ENCODE data around the gene DUSP7.

DUSP7 gene

DNA sequence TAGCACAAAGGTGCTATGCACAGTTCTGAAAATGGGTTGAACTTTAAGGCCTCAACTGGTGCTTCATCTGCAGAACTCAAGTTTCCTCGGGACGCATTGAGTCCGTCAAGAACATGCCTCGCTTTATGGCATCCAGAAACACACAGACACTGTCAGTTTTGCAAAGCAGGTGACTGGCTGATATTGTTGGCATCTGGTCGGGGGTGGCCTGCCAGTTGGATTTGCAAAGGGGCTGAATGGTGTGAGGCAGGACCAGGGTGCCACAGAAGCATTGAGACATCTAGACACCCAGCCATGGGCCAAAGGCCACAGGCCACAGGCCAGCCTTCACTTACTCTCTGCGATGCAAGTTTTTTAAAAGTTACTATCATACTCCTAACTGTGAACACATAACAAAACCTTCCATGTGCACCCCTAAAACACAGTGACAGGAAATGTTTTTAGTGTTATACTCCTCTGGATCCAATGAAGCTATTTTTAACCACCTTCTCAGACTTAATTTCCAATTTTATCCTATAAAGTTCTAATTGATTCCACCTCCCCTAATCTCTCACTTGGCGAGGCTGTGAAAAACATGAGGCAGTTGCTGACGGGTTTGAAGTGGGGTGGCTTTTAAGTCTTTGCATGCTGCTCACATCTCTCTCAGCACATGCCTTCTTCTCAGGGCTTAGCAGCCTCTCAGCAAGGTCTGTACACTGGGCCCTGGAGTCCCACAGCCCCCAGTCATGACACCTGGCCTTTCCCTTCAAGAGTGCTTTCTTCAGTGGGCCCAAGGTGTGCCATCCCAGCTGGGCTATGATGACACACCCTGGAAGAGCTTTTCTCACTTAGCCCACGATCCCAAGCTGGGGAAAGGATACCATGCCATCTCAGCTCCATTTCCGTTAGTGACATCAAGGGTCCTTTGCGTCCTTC is 38.5 kb upstream of the DUSP7 start:
- DNase-seq (ENCODE audit: insufficient read length, low spot score) (no peak), FAIRE-seq (no peak)
- TF ChIP-seq, protein P1, sequence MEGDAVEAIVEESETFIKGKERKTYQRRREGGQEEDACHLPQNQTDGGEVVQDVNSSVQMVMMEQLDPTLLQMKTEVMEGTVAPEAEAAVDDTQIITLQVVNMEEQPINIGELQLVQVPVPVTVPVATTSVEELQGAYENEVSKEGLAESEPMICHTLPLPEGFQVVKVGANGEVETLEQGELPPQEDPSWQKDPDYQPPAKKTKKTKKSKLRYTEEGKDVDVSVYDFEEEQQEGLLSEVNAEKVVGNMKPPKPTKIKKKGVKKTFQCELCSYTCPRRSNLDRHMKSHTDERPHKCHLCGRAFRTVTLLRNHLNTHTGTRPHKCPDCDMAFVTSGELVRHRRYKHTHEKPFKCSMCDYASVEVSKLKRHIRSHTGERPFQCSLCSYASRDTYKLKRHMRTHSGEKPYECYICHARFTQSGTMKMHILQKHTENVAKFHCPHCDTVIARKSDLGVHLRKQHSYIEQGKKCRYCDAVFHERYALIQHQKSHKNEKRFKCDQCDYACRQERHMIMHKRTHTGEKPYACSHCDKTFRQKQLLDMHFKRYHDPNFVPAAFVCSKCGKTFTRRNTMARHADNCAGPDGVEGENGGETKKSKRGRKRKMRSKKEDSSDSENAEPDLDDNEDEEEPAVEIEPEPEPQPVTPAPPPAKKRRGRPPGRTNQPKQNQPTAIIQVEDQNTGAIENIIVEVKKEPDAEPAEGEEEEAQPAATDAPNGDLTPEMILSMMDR (IDR thresholded peaks at IDR 0.05; ENCODE audit: insufficient read depth, missing control alignments) = no peak

DNA sequence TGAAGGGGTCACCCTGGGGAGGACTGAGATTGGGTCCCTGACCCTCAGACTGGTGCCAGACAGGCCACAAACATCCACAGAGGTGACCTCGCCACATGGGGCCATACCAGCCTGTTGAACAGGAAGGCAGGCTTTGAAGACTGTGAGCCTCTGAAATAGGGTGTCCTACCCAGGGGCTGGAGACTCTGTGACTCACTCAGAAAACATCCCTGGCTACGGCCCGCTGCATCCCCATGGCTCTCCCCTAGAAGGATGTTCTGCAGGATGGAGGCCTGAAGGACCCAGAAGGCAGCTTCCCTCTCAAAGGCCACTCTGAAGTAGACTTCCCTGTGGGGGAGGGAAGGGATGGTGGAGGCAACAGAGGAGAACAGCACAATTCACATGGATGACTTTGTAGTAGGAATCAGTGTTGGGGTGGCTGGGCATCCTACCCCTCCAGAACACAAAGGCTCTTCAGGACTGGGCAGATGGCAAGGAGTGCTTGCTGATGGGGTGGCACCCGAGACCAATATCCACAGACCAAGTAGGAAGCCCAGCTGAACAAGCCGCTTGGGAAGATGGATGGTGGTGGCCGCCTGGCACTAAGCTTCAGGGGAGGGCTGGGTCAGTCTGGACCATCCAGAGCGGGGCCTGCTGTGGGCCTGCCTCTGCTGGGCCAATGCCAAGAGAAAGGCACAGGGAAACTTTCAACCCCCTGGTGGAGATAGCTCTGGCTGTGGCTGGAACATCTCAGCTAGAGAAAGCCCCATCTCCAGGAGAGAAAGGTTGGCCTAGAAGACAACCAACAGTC is 37.6 kb upstream of the DUSP7 start:
- no peak for FAIRE-seq
- TF ChIP-seq, protein P1 (IDR thresholded peaks at IDR 0.05; ENCODE audit: insufficient read depth, missing control alignments) = no peak
- DNase-seq (ENCODE audit: insufficient read length, low spot score) = no peak

DNA sequence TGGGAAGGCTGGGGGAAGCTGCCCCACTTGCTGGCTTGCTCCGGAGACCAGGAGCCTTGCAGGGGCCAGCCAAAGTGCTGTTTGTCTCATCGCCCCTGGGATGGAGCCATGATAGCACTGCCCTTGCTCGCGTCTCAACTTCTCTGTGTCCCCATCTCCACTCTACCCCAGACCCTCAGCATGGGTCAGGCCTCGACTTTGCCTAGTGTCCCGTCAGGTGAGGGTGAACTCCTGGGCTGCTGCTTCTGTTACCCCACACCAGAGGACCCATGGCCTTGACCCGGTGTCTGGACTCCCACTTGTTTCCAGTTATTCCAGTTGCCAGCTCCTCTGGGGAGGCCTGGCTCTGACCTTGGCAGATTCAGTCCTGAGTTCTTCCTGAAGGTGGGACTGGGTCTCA is 36.5 kb upstream of the DUSP7 start:
- TF ChIP-seq, protein P1 (IDR thresholded peaks at IDR 0.05; ENCODE audit: insufficient read depth, missing control alignments) = no peak
- FAIRE-seq = no peak
- no peak for DNase-seq (ENCODE audit: insufficient read length, low spot score)

DNA sequence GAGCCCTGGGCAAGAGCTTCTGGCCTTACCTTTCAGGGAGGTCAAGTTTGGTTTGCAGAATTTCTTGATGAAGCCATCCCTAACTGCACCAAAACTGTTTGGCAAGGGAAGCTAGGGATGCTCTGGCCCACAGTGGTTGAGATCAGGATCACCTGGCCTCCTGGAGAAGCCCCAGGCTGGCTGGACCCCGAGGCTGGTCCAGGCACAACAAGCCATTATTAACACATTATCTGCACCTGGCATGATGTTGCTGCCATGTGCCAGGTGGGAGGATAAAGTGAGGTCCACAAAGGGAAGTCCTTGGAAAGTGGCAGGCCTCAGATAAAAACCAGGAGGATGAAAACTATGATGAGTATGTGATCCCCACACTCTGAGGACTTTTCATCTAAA is 35.9 kb upstream of the DUSP7 start:
- TF ChIP-seq, protein P1 (IDR thresholded peaks at IDR 0.05; ENCODE audit: insufficient read depth, missing control alignments) = no peak
- DNase-seq (ENCODE audit: insufficient read length, low spot score) (no peak), FAIRE-seq (no peak)

DNA sequence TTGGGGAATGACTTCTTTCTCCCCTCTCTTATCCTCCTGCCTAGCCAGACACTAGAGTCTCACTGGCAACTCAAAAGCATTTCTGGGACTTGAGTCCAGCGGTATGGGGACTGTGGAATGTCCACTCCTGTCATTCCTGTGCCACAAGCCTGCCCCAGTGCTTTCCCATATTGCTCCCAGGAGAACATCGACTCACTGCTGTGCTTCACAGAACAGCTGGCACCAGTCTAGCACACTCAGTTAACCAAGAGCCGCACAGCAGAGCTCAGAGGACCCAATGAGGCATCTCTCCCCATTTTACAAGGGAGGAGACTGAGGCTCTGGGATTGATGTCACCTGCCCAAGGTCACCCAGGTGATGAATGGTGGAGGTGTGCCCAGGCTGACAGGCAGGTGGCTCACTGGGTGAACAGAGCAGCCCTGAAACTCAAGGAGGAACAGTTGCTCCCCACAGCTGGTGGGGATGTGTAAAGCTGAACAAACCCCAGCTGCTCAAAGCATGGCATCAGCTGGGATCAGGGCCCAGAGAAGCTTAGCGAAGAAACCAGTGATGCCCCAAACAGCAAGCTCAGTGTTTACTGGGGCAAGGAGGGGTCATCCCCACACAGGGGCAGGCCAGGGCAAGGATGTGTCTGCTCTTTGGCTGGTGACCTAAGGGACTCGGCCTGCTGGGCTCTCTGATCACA is 35.4 kb upstream of the DUSP7 start:
- TF ChIP-seq, protein P1 (IDR thresholded peaks at IDR 0.05; ENCODE audit: insufficient read depth, missing control alignments) = no peak
- FAIRE-seq (no peak), DNase-seq (ENCODE audit: insufficient read length, low spot score) (no peak)

DNA sequence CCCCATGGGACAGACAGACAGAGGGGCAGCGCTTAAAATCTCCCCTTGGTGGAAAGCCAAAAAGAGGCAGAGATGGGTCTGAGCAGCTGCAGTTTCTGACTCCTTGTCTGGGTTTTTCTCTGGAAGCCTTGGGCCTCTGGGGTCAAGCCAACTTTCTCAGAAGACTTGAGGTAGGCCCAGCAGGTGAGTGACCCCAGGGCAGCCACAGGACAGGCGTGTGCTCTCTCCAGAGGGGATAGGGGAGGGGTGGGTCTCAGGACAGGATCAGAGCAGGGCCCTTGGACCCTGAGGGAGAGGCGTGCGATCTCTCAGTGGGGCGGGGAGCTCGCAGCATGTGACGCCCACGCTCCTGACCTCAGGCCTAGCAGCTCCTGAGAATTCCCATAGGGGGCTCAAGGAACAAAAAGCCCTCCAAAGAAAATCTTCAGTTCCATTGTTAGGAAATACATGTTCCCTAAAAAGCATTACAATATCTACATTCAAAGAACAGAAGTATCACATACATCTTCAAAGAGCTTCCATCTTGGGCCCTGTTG is 34.6 kb upstream of the DUSP7 start:
- FAIRE-seq (no peak), DNase-seq (ENCODE audit: insufficient read length, low spot score) (no peak)
- TF ChIP-seq, protein P1 (IDR thresholded peaks at IDR 0.05; ENCODE audit: insufficient read depth, missing control alignments) = no peak

Measured in D721Med (cell line).